ENCODE data around the gene ALOX12B.

The ALOX12B gene

GRCh38 chr17:8082292-8082691, 5.2 kb downstream of the ALOX12B start:
- Histone ChIP-seq H2BK15ac (replicated peaks; ENCODE audit: low read depth) (no peak overlapping the region), H3K79me2 (ENCODE audit: control insufficient read depth, insufficient read depth, low read length) (no peaks in the 10 kb centered on the region), H3K4ac (ENCODE audit: low read depth, low read length) (no peak overlapping the region), H3K4me1 (ENCODE audit: control insufficient read depth, low read depth, low read length) (no peaks in the 10 kb centered on the region), H3K56ac (ENCODE audit: low read length) (no peak overlapping the region), H4K5ac (ENCODE audit: low read length) (no peak overlapping the region), H3K4me2 (ENCODE audit: low read length) (no peak overlapping the region), H3K27ac (ENCODE audit: low read depth, low read length) (no peak overlapping the region), H3K27me3 (ENCODE audit: insufficient read depth, low read length, poor library complexity) (peaks cover 8% of the 10 kb centered on the region), H3K79me1 (ENCODE audit: low read length) (no peaks in the 10 kb centered on the region), H3K23ac (ENCODE audit: low read length) (no peak overlapping the region), H3K4me3 (ENCODE audit: low read length) (no peak overlapping the region), H4K8ac (ENCODE audit: low read depth, low read length) (no peak overlapping the region), H3K36me3 (ENCODE audit: control insufficient read depth, insufficient read depth, low read length) (no peaks in the 10 kb centered on the region), H3K9ac (ENCODE audit: low read length) (no peak overlapping the region), H3K18ac (ENCODE audit: low read length) (no peak overlapping the region), H2AK5ac (ENCODE audit: low read length) (no peak overlapping the region), H2BK5ac (ENCODE audit: low read length) (no peak overlapping the region), H2BK120ac (ENCODE audit: low read depth, low read length) (no peak overlapping the region)
- no peak for DNase-seq
- no CpG with 5 or more reads among the region's 10 CpGs for WGBS (ENCODE audit: extremely low coverage, insufficient coverage, low lambda C conversion rate)

GRCh38 chr17:8081876-8082275, 5.6 kb downstream of the ALOX12B start:
- DNase-seq, result no peak
- WGBS (ENCODE audit: extremely low coverage, insufficient coverage, low lambda C conversion rate), result no CpG with 5 or more reads among the region's 3 CpGs

GRCh38 chr17:8080799-8081219, 6.7 kb downstream of the ALOX12B start:
- Histone ChIP-seq H2BK15ac (replicated peaks; ENCODE audit: low read depth) (no peak overlapping the region), H4K5ac (ENCODE audit: low read length) (no peak overlapping the region), H3K79me1 (ENCODE audit: low read length) (no peaks in the 10 kb centered on the region), H3K4me2 (ENCODE audit: low read length) (no peak overlapping the region), H3K4ac (ENCODE audit: low read depth, low read length) (no peak overlapping the region), H3K56ac (ENCODE audit: low read length) (no peak overlapping the region), H2BK5ac (ENCODE audit: low read length) (no peak overlapping the region), H3K27me3 (ENCODE audit: insufficient read depth, low read length, poor library complexity) (peaks cover 8% of the 10 kb centered on the region), H3K23ac (ENCODE audit: low read length) (no peak overlapping the region), H3K79me2 (ENCODE audit: control insufficient read depth, insufficient read depth, low read length) (no peaks in the 10 kb centered on the region), H3K18ac (ENCODE audit: low read length) (no peak overlapping the region), H3K4me3 (ENCODE audit: low read length) (no peak overlapping the region), H4K8ac (ENCODE audit: low read depth, low read length) (no peak overlapping the region), H2AK5ac (ENCODE audit: low read length) (no peak overlapping the region), H3K27ac (ENCODE audit: low read depth, low read length) (no peak overlapping the region), H2BK120ac (ENCODE audit: low read depth, low read length) (no peak overlapping the region), H3K36me3 (ENCODE audit: control insufficient read depth, insufficient read depth, low read length) (no peaks in the 10 kb centered on the region), H3K9ac (ENCODE audit: low read length) (no peak overlapping the region), H3K4me1 (ENCODE audit: control insufficient read depth, low read depth, low read length) (no peaks in the 10 kb centered on the region)
- DNase-seq, result no peak
- WGBS (ENCODE audit: extremely low coverage, insufficient coverage, low lambda C conversion rate), result no CpG with 5 or more reads among the region's 17 CpGs

More at GRCh38 chr17:8081876-8082275, 5.6 kb downstream of the ALOX12B start:
- H2BK5ac ChIP-seq (ENCODE audit: low read length), result no peak overlapping the region
- H2AK5ac ChIP-seq (ENCODE audit: low read length), result no peak overlapping the region
- H3K4me3 ChIP-seq (ENCODE audit: low read length), result no peak overlapping the region
- H2BK15ac ChIP-seq (replicated peaks; ENCODE audit: low read depth), result no peak overlapping the region
- H3K27ac ChIP-seq (ENCODE audit: low read depth, low read length), result no peak overlapping the region
- peaks cover 8% of the 10 kb centered on the region for H3K27me3 ChIP-seq (ENCODE audit: insufficient read depth, low read length, poor library complexity)
- no peak overlapping the region for H3K9ac ChIP-seq (ENCODE audit: low read length)
- no peak overlapping the region for H2BK120ac ChIP-seq (ENCODE audit: low read depth, low read length)
- H3K18ac ChIP-seq (ENCODE audit: low read length), result no peak overlapping the region
- no peak overlapping the region for H4K5ac ChIP-seq (ENCODE audit: low read length)
- no peak overlapping the region for H3K4ac ChIP-seq (ENCODE audit: low read depth, low read length)
- no peak overlapping the region for H3K56ac ChIP-seq (ENCODE audit: low read length)
- H3K23ac ChIP-seq (ENCODE audit: low read length), result no peak overlapping the region
- no peak overlapping the region for H4K8ac ChIP-seq (ENCODE audit: low read depth, low read length)
- H3K4me2 ChIP-seq (ENCODE audit: low read length), result no peak overlapping the region
- no peaks in the 10 kb centered on the region for H3K36me3 ChIP-seq (ENCODE audit: control insufficient read depth, insufficient read depth, low read length)
- H3K79me2 ChIP-seq (ENCODE audit: control insufficient read depth, insufficient read depth, low read length), result no peaks in the 10 kb centered on the region
- H3K79me1 ChIP-seq (ENCODE audit: low read length), result no peaks in the 10 kb centered on the region
- H3K4me1 ChIP-seq (ENCODE audit: control insufficient read depth, low read depth, low read length), result no peaks in the 10 kb centered on the region

- Histone ChIP-seq H3K18ac (ENCODE audit: low read length) (no peak overlapping the region), H3K79me2 (ENCODE audit: control insufficient read depth, insufficient read depth, low read length) (no peaks in the 10 kb centered on the region), H3K4ac (ENCODE audit: low read depth, low read length) (no peak overlapping the region), H3K23ac (ENCODE audit: low read length) (peak overlapping the region; percentile 15), H4K5ac (ENCODE audit: low read length) (no peak overlapping the region), H3K56ac (ENCODE audit: low read length) (peak overlapping the region; percentile 34), H2AK5ac (ENCODE audit: low read length) (no peak overlapping the region), H3K79me1 (ENCODE audit: low read length) (no peaks in the 10 kb centered on the region), H3K4me2 (ENCODE audit: low read length) (peak overlapping the region; percentile 48), H3K27me3 (ENCODE audit: insufficient read depth, low read length, poor library complexity) (peaks cover 11% of the 10 kb centered on the region), H4K8ac (ENCODE audit: low read depth, low read length) (no peak overlapping the region), H2BK5ac (ENCODE audit: low read length) (no peak overlapping the region), H2BK15ac (replicated peaks; ENCODE audit: low read depth) (no peak overlapping the region), H3K4me1 (ENCODE audit: control insufficient read depth, low read depth, low read length) (no peaks in the 10 kb centered on the region), H3K4me3 (ENCODE audit: low read length) (no peak overlapping the region), H3K27ac (ENCODE audit: low read depth, low read length) (no peak overlapping the region), H3K36me3 (ENCODE audit: control insufficient read depth, insufficient read depth, low read length) (no peaks in the 10 kb centered on the region), H3K9ac (ENCODE audit: low read length) (peak overlapping the region; percentile 38), H2BK120ac (ENCODE audit: low read depth, low read length) (no peak overlapping the region)
- no peak for DNase-seq
- whole genome bisulfite sequencing (ENCODE audit: extremely low coverage, insufficient coverage, low lambda C conversion rate), result no CpG with 5 or more reads among the region's 25 CpGs
Measured at GRCh38 chr17:8080208-8080798, 7.2 kb downstream of the ALOX12B start.

- Histone ChIP-seq H4K5ac (ENCODE audit: low read length) (no peak overlapping the region), H3K4me3 (ENCODE audit: low read length) (no peak overlapping the region), H4K8ac (ENCODE audit: low read depth, low read length) (no peak overlapping the region), H2BK15ac (replicated peaks; ENCODE audit: low read depth) (no peak overlapping the region), H3K4me1 (ENCODE audit: control insufficient read depth, low read depth, low read length) (no peaks in the 10 kb centered on the region), H3K27me3 (ENCODE audit: insufficient read depth, low read length, poor library complexity) (peaks cover 17% of the 10 kb centered on the region), H3K4ac (ENCODE audit: low read depth, low read length) (no peak overlapping the region), H3K56ac (ENCODE audit: low read length) (peak overlapping the region; percentile 87), H3K23ac (ENCODE audit: low read length) (no peak overlapping the region), H3K9ac (ENCODE audit: low read length) (peak overlapping the region; percentile 60), H3K18ac (ENCODE audit: low read length) (no peak overlapping the region), H2BK120ac (ENCODE audit: low read depth, low read length) (no peak overlapping the region), H3K79me1 (ENCODE audit: low read length) (no peaks in the 10 kb centered on the region), H3K4me2 (ENCODE audit: low read length) (peak overlapping the region; percentile 82), H2BK5ac (ENCODE audit: low read length) (no peak overlapping the region), H3K36me3 (ENCODE audit: control insufficient read depth, insufficient read depth, low read length) (no peaks in the 10 kb centered on the region), H2AK5ac (ENCODE audit: low read length) (no peak overlapping the region), H3K79me2 (ENCODE audit: control insufficient read depth, insufficient read depth, low read length) (no peaks in the 10 kb centered on the region), H3K27ac (ENCODE audit: low read depth, low read length) (no peak overlapping the region)
- no CpG with 5 or more reads among the region's 87 CpGs for WGBS (ENCODE audit: extremely low coverage, insufficient coverage, low lambda C conversion rate)
- peak; percentile 82 for DNase-seq
Measured at GRCh38 chr17:8079291-8080207, 8.0 kb downstream of the ALOX12B start.

All from mesendoderm (in vitro differentiated cells).